Neural crest cell (in vitro differentiated cells): Measurements from ENCODE around the gene DTNBP1. TPM values are rescaled to one million over a fixed set of nuclear protein-coding genes. Genes with fewer than 3 reads are reported as not detected.

ENCODE experiments used
- DNase-seq: peaks from one replicate; pipeline ENCODE4 v3.0.0; 2021; ENCODE audit warnings: low read depth, mixed read lengths, low spot score
- H3K27ac Mint-ChIP-seq: one replicate; pipeline ENCODE4 v1.8.0; 2021; ENCODE audit warnings: mild to moderate bottlenecking, mixed read lengths; ENCODE audit not compliant: unreplicated experiment
- H3K27me3 Mint-ChIP-seq: 2 replicates; pipeline ENCODE4 v1.8.0; 2021; ENCODE audit warnings: low read depth, mild to moderate bottlenecking, mixed read lengths
- H3K36me3 Mint-ChIP-seq: 2 replicates; pipeline ENCODE4 v1.8.0; 2021; ENCODE audit warnings: low read depth, mild to moderate bottlenecking, mixed read lengths
- H3K4me1 Mint-ChIP-seq: 2 replicates; pipeline ENCODE4 v1.8.0; 2021; ENCODE audit warnings: mixed read lengths
- H3K4me3 Mint-ChIP-seq: one replicate; pipeline ENCODE4 v1.8.0; 2021; ENCODE audit warnings: mild to moderate bottlenecking, mixed read lengths
- H3K9me3 Mint-ChIP-seq: 2 replicates; pipeline ENCODE4 v1.8.0; 2021; ENCODE audit warnings: mixed read lengths
- CTCF ChIP-seq: fragments of 200-600 bp; sonication (generic); conservative IDR thresholded peaks from 2 replicates; pipeline ENCODE4 v1.5.0; 2021; ENCODE audit warnings: antibody characterized with exemption, mild to moderate bottlenecking
- total RNA-seq: library from RNA; stranded (reverse); gene quantifications from 2 replicates; pipeline ENCODE4 v1.2.1, GENCODE V29; 2021

DTNBP1 gene
- total RNA-seq, 1 donor from 2014 or later: 13.5 TPM

DNA sequence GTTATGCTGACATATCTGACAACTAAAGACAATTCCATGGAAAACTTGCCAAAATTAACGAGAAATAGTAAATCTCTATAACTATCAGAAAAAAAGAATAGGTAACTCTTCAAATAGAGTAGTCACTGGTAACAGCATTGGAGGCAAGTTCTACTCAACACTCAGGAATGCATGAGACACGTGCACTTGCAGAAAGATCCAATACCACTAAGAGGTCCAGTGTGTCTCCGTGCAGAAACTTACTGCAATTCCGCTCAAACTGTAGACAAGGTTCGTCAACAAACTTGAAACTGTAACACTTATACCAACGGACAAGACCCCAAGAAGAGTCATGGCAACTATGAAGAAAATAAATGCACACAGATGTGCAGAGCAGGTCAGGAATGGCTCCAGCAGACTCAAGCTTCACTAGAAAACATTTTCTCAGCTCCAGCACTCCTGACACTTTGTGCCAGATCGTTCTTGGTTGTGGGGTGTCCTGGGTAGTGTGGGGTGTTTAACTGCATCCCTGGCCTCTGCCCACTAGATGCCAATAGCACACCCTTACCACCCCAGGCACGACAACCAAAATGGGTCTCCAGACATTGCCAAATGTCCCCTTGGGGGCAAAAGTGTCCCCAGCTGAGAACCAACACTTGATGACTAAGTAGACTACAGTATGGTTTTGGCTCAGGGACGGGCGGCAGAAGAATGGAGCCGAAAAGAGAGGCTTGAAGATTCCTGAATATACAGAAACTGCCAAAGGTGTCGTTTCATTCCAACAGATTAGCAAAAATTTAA, 134.8 kb downstream of the DTNBP1 start:
- H3K9me3 Mint-ChIP-seq: peaks cover 13% of the 10 kb centered on the region
- no peaks in the 10 kb centered on the region for H3K27me3 Mint-ChIP-seq
- no peak for DNase-seq
- no peak overlapping the region for H3K27ac Mint-ChIP-seq
- H3K36me3 Mint-ChIP-seq: peaks cover 48% of the 10 kb centered on the region
- no peak for TF ChIP-seq CTCF
- no peak overlapping the region for H3K4me3 Mint-ChIP-seq
- H3K4me1 Mint-ChIP-seq: peaks cover 4% of the 10 kb centered on the region

- TF ChIP-seq CTCF: no peak
- Mint-ChIP-seq H3K9me3 (peaks cover 13% of the 10 kb centered on the region), H3K4me1 (peaks cover 4% of the 10 kb centered on the region), H3K27me3 (no peaks in the 10 kb centered on the region), H3K36me3 (peaks cover 60% of the 10 kb centered on the region), H3K27ac (no peak overlapping the region), H3K4me3 (no peak overlapping the region)
- DNase-seq: no peak
Observed at GRCh38 chr6:15526212-15526701, 136.6 kb downstream of the DTNBP1 start.

GRCh38 chr6:15524861-15525401, 137.9 kb downstream of the DTNBP1 start:
- peaks cover 13% of the 10 kb centered on the region for H3K9me3 Mint-ChIP-seq
- H3K27me3 Mint-ChIP-seq: no peaks in the 10 kb centered on the region
- peaks cover 4% of the 10 kb centered on the region for H3K4me1 Mint-ChIP-seq
- peaks cover 66% of the 10 kb centered on the region for H3K36me3 Mint-ChIP-seq
- DNase-seq: no peak
- no peak overlapping the region for H3K4me3 Mint-ChIP-seq
- no peak overlapping the region for H3K27ac Mint-ChIP-seq
- no peak for TF ChIP-seq CTCF

DNA sequence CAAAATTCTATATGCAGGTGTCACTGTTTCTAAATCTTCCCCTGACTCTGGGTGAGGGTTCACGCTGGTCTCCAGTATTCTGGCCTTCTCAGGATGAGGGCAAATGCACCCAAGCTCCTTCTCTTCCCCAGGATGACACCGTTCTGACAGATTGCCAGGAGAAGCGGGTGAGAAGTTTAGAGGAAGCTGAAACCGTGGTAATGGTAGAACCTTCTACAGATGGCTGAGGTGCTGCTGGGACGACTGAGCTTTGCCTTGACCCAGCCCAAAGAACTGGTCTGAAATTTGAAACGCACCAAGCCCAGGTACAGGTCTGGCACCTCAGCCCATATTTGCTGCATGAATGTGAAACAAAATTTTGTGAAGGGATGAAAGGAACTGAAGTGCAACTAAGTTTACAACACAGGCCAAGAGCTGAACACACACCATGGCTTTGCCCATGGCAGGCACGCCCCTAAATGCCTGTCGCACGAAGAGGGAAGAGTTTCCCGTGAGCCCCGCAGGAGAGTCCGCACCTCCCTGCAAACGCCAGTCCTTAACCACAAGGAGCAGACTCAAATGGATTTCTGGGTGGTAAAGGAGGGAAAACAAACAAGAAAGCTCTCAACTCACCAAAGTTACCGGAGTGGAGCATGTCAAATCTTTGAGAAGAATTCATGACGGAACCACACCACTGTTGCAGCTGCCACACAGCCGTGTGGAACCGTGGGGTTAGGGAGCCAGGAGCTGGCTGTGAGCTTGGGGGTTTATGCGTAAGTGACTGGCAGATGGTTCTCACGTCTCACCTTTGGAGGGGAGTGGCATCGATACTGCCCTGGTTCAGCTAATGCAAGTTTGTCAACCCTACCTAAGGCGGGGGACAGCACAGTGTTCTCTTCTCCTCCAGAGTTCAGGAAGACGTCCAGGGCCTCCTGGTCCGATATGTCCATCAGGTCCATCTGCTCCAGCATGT, 138.9 kb downstream of the DTNBP1 start:
- no peak for DNase-seq
- Mint-ChIP-seq H3K4me1 (peaks cover 4% of the 10 kb centered on the region), H3K27me3 (no peaks in the 10 kb centered on the region), H3K36me3 (peaks cover 73% of the 10 kb centered on the region), H3K9me3 (peaks cover 13% of the 10 kb centered on the region), H3K4me3 (peak overlapping the region; percentile 16), H3K27ac (no peak overlapping the region)
- TF ChIP-seq CTCF: no peak

GRCh38 chr6:15522856-15523529, 139.8 kb downstream of the DTNBP1 start:
- Mint-ChIP-seq H3K27ac (no peak overlapping the region), H3K36me3 (peaks cover 72% of the 10 kb centered on the region), H3K27me3 (no peaks in the 10 kb centered on the region), H3K9me3 (peaks cover 13% of the 10 kb centered on the region), H3K4me3 (no peak overlapping the region), H3K4me1 (peaks cover 4% of the 10 kb centered on the region)
- no peak for TF ChIP-seq CTCF
- no peak for DNase-seq
